MCF 10A (cell line): ENCODE data around the gene TOGARAM2. TPM values are rescaled to one million over a fixed set of nuclear protein-coding genes. Genes with fewer than 3 reads are reported as not detected.

ENCODE experiments used
- BruUV-seq: library from RNA; stranded (reverse); fragments of 400-500 nt; replicated peaks from 2 replicates; lab custom pipeline; 2021; lab: Mats Ljungman, UMichigan
- CTCF ChIA-PET: fragments of 300-600 bp; sonication (Branson Sonifier 250); formaldehyde crosslinking; extraction: SDS; loops from one replicate; lab custom pipeline; 2021; ENCODE audit warnings: antibody characterized with exemption, inconsistent platforms; lab: Yijun Ruan, JAX
- POLR2A ChIA-PET: fragments of 300-600, 350-650 bp; sonication (Branson Sonifier 250); formaldehyde crosslinking; extraction: SDS; loops from one replicate; lab custom pipeline; 2020; ENCODE audit warnings: antibody characterized with exemption, inconsistent platforms; lab: Yijun Ruan, JAX
- DNase-seq: peaks from one replicate; pipeline ENCODE4 v3.0.0-alpha.2; 2018; ENCODE audit not compliant: unreplicated experiment
- H3K27ac Mint-ChIP-seq: one replicate; pipeline ENCODE4 v1.8.0; 2022; ENCODE audit warnings: mild to moderate bottlenecking, low read depth, mixed read lengths; ENCODE audit not compliant: unreplicated experiment
- H3K27me3 Mint-ChIP-seq: one replicate; pipeline ENCODE4 v1.8.0; 2022; ENCODE audit warnings: mixed read lengths; ENCODE audit not compliant: insufficient read depth, unreplicated experiment
- H3K36me3 Mint-ChIP-seq: one replicate; pipeline ENCODE4 v1.8.0; 2022; ENCODE audit warnings: mild to moderate bottlenecking, moderate library complexity, mixed read lengths; ENCODE audit not compliant: insufficient read depth, unreplicated experiment
- H3K4me1 Mint-ChIP-seq: one replicate; pipeline ENCODE4 v1.8.0; 2022; ENCODE audit warnings: mixed read lengths; ENCODE audit not compliant: insufficient read depth, unreplicated experiment
- H3K4me3 Mint-ChIP-seq: one replicate; pipeline ENCODE4 v1.8.0; 2022; ENCODE audit warnings: mild to moderate bottlenecking, moderate library complexity, mixed read lengths; ENCODE audit not compliant: unreplicated experiment
- H3K9me3 Mint-ChIP-seq: one replicate; pipeline ENCODE4 v1.8.0; 2022; ENCODE audit warnings: mixed read lengths; ENCODE audit not compliant: unreplicated experiment
- intact Hi-C: fragments of 100-400 bp; cut with micrococcal nuclease; formaldehyde crosslinking; loops from 2 replicates; pipeline ENCODE4 v1.14.1; 2022
- total RNA-seq: library from RNA; stranded (reverse); gene quantifications from 2 replicates; pipeline ENCODE4 v1.2.3, GENCODE V29; 2022
- TF ChIP-seq, protein P1 (sequence below): fragments of 200-600 bp; IDR thresholded peaks from one replicate; pipeline ENCODE4 v1.8.0; 2022; ENCODE audit warnings: antibody characterized with exemption, mild to moderate bottlenecking; ENCODE audit not compliant: unreplicated experiment

TOGARAM2 gene
- total RNA-seq, 1 experiment from 2014 or later: 0.16 TPM

- ChIA-PET CTCF (interaction anchor here (0.6 to 1.0 kb wide), 4 partner anchors 11 to 81 kb away, joined by 3 to 5 read pairs (median 3); no protein-coding TSS in a partner anchor), POLR2A (interaction anchor here (1.3 kb wide), 1 partner anchor 127 kb away, joined by 7 read pairs; no protein-coding TSS in a partner anchor)
- intact Hi-C loops: no loop called here
Measured at GRCh38 chr2:28990445-28990844, 9.3 kb downstream of the TOGARAM2 start.

DNA sequence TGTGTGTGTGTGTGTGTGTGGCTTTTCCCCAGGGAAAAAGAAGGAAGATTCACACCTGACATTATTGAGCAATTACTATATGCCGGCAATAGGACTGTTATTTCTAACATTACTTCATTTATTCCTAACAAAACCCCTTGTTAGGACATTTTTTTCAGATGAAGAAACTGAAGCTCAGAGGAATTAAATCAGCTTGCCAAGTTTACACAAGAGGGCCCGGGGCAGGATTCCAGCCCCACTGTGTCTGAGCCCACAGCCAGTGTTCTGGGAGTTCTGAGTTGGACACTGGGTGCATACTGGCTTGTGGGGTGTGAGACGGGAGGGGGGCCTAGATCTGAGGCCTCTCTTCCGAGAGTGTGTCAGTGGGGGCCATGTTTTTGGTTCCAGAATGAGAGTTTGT is 9.9 kb downstream of the TOGARAM2 start:
- intact Hi-C loops: no loop called here
- CTCF ChIA-PET: interaction anchor here (0.6 to 1.0 kb wide), 5 partner anchors 10 to 123 kb away, joined by 3 to 5 read pairs (median 3); no protein-coding TSS in a partner anchor
- no peak overlapping the region for H3K4me3 Mint-ChIP-seq

More at GRCh38 chr2:28990445-28990844, 9.3 kb downstream of the TOGARAM2 start:
- peaks cover 1% of the 10 kb centered on the region for H3K36me3 Mint-ChIP-seq
- no peak for DNase-seq
- BruUV-seq: no TSS peak
- peak overlapping the region; percentile 88 for H3K27ac Mint-ChIP-seq
- no peaks in the 10 kb centered on the region for H3K27me3 Mint-ChIP-seq
- TF ChIP-seq, protein P1, sequence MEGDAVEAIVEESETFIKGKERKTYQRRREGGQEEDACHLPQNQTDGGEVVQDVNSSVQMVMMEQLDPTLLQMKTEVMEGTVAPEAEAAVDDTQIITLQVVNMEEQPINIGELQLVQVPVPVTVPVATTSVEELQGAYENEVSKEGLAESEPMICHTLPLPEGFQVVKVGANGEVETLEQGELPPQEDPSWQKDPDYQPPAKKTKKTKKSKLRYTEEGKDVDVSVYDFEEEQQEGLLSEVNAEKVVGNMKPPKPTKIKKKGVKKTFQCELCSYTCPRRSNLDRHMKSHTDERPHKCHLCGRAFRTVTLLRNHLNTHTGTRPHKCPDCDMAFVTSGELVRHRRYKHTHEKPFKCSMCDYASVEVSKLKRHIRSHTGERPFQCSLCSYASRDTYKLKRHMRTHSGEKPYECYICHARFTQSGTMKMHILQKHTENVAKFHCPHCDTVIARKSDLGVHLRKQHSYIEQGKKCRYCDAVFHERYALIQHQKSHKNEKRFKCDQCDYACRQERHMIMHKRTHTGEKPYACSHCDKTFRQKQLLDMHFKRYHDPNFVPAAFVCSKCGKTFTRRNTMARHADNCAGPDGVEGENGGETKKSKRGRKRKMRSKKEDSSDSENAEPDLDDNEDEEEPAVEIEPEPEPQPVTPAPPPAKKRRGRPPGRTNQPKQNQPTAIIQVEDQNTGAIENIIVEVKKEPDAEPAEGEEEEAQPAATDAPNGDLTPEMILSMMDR: no peak
- H3K9me3 Mint-ChIP-seq: no peaks in the 10 kb centered on the region
- peaks cover 30% of the 10 kb centered on the region for H3K4me1 Mint-ChIP-seq
- no peak overlapping the region for H3K4me3 Mint-ChIP-seq

GRCh38 chr2:28991460-28991859 is 10.4 kb downstream of the TOGARAM2 start:
- ChIA-PET POLR2A (interaction anchor here (0.7 to 1.3 kb wide), 5 partner anchors 12 to 334 kb away, joined by 3 to 7 read pairs (median 4); no protein-coding TSS in a partner anchor), CTCF (interaction anchor here (0.5 to 1.0 kb wide), 5 partner anchors 21 to 728 kb away, joined by 3 to 5 read pairs (median 3); no protein-coding TSS in a partner anchor)
- peaks cover 39% of the 10 kb centered on the region for H3K4me1 Mint-ChIP-seq
- H3K27ac Mint-ChIP-seq: peak overlapping the region; percentile 88
- intact Hi-C loops: no loop called here
- H3K27me3 Mint-ChIP-seq: no peaks in the 10 kb centered on the region
- H3K9me3 Mint-ChIP-seq: no peaks in the 10 kb centered on the region
- H3K4me3 Mint-ChIP-seq: no peak overlapping the region
- TF ChIP-seq, protein P1: no peak
- no peaks in the 10 kb centered on the region for H3K36me3 Mint-ChIP-seq
- DNase-seq: peak; percentile 23
- BruUV-seq: no TSS peak

More for the DNA sequence above, 9.9 kb downstream of the TOGARAM2 start:
- POLR2A ChIA-PET: interaction anchor here (0.7 to 1.3 kb wide), 5 partner anchors 11 to 334 kb away, joined by 3 to 7 read pairs (median 4); no protein-coding TSS in a partner anchor
- Mint-ChIP-seq H3K9me3 (no peaks in the 10 kb centered on the region), H3K36me3 (no peaks in the 10 kb centered on the region), H3K27ac (peak overlapping the region; percentile 88), H3K4me1 (peaks cover 35% of the 10 kb centered on the region), H3K27me3 (no peaks in the 10 kb centered on the region)
- peak; percentile 58 for DNase-seq
- TF ChIP-seq, protein P1: no peak
- no TSS peak for BruUV-seq

DNA sequence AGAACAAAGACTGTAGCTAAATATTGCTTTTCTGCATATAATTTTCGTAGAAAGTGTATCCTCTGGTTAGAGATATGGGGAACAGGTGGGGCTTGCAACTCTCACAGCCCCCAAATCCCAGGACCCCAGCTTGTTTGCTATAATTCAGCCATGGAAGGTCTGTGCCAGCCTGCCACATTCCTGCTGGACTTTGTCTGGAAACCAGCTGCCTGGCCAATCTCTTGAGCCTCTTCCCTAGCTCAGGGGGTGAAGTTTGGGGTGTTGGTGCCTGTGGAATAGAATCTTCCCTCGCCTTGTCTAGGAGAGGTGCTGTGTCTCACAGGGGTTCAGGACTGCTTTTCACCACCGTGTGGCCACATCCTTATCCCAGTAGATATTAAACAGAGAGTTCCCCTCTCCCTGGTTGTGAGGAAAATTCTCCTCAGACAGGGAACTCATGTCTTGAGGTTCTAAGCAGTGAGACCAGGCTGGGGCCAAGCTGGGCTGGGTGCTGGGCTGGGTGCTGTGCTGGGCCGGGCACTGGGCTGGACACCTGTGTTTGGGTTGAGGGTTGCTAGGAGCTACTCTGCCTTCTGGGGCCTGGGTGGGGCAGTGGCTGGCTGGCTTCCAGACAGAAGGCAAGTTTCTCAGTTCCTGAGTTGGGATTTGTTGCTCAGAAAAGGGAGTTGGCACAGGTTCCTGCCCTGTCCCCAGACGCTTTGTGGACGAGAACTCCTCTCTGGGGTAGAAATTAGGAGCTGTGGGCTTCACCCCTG is 12.3 kb downstream of the TOGARAM2 start:
- no peaks in the 10 kb centered on the region for H3K9me3 Mint-ChIP-seq
- H3K4me3 Mint-ChIP-seq: peak overlapping the region; percentile 30
- CTCF ChIA-PET: interaction anchor here (0.6 to 1.2 kb wide), 5 partner anchors 8 to 80 kb away, joined by 3 to 6 read pairs (median 3); no protein-coding TSS in a partner anchor

More for the DNA sequence above, 12.3 kb downstream of the TOGARAM2 start:
- TF ChIP-seq, protein P1: no peak
- POLR2A ChIA-PET: interaction anchor here (0.5 to 1.0 kb wide), 4 partner anchors 9 to 135 kb away, joined by 3 to 5 read pairs (median 4); no protein-coding TSS in a partner anchor
- H3K27ac Mint-ChIP-seq: peak overlapping the region; percentile 96
- no peaks in the 10 kb centered on the region for H3K27me3 Mint-ChIP-seq
- no peaks in the 10 kb centered on the region for H3K36me3 Mint-ChIP-seq
- DNase-seq: peak; percentile 75
- intact Hi-C loops: loop anchor here (2.0 kb wide), 1 partner anchor 35 kb away; no protein-coding TSS in a partner anchor
- H3K4me1 Mint-ChIP-seq: peaks cover 40% of the 10 kb centered on the region
- BruUV-seq: no TSS peak
